Activated B cell treated with CpG ODN at 0.5 μM for 24 hours (primary cell): ENCODE data around the gene FCRLB. TPM values are rescaled to one million over a fixed set of nuclear protein-coding genes. Genes with fewer than 3 reads are reported as not detected.
"Not testable (repeated sequence)": the region's sequence is repeated elsewhere in the genome, so short reads cannot be mapped to it uniquely, and the experiment has no call there.

Source experiments
- ATAC-seq: fragments of 200-7000 bp; cut with Tn5 transposase; one replicate; pipeline ENCODE4 v1.10.0; 2021; ENCODE audit warnings: low read depth, mild to moderate bottlenecking, moderate library complexity
- CTCF ChIA-PET: fragments of 350-600 bp; sonication (Branson Sonifier 250); formaldehyde crosslinking; loops from one replicate; lab custom pipeline; 2021; ENCODE audit warnings: antibody characterized with exemption; lab: Charles Lee
- POLR2A ChIA-PET: fragments of 350-600 bp; sonication (Branson Sonifier 250); formaldehyde crosslinking; loops from one replicate; lab custom pipeline; 2021; ENCODE audit warnings: antibody characterized with exemption; lab: Charles Lee
- DNase-seq: peaks from one replicate; pipeline ENCODE4 v3.0.0; 2022
- H3K27ac Mint-ChIP-seq: one replicate; pipeline ENCODE4 v1.8.0; 2020; ENCODE audit warnings: mixed read lengths
- H3K27me3 Mint-ChIP-seq: one replicate; pipeline ENCODE4 v1.8.0; 2021; ENCODE audit warnings: mixed read lengths
- H3K36me3 Mint-ChIP-seq: one replicate; pipeline ENCODE4 v1.8.0; 2021; ENCODE audit warnings: low read depth, mixed read lengths
- H3K4me1 Mint-ChIP-seq: one replicate; pipeline ENCODE4 v1.8.0; 2021; ENCODE audit warnings: mixed read lengths
- H3K4me3 Mint-ChIP-seq: one replicate; pipeline ENCODE4 v1.8.0; 2020; ENCODE audit warnings: mild to moderate bottlenecking, mixed read lengths
- H3K9me3 Mint-ChIP-seq: one replicate; pipeline ENCODE4 v1.8.0; 2020; ENCODE audit warnings: mixed read lengths
- CTCF ChIP-seq: fragments of 200-600 bp; IDR thresholded peaks from one replicate; pipeline ENCODE4 v1.8.0; 2022; ENCODE audit warnings: antibody characterized with exemption, mild to moderate bottlenecking
- intact Hi-C: fragments of 100-400 bp; cut with micrococcal nuclease; formaldehyde crosslinking; loops from one replicate; pipeline ENCODE4 v1.15.1; 2024
- total RNA-seq: library from RNA; stranded (reverse); gene quantifications from 2 replicates; pipeline ENCODE4 v1.2.3, GENCODE V29; 2022

The FCRLB gene
- total RNA-seq, result 2.1 and 2.4 TPM in 2 replicates

GRCh38 chr1:161720956-161721737 lies at the start of gene FCRLB:
Gene FCRLB, plus strand, starts transcription at chr1:161721544. Its CDS starts 1,129 bp downstream, at chr1:161722673.
- Mint-ChIP-seq H3K4me3 (no peak within 1 kb of the TSS), H3K27me3 (no peaks in the 10 kb centered on the region), H3K9me3 (no peaks in the 10 kb centered on the region), H3K36me3 (no peaks in the 10 kb centered on the region), H3K4me1 (peaks cover 79% of the 10 kb centered on the region), H3K27ac (peak within 1 kb of the TSS; percentile 50)
- intact Hi-C loops, result no loop called here
- ChIA-PET POLR2A (interaction anchor here (0.8 to 1.9 kb wide), 4 partner anchors 14 to 18 kb away, joined by 3 to 6 read pairs (median 4); partner anchors contain the start of gene FCRLA), CTCF (interaction anchor here (1.1 kb wide), 1 partner anchor 73 kb away, joined by 3 read pairs; no protein-coding TSS in a partner anchor)
- DNase-seq (no peak), ATAC-seq (no peak)
- TF ChIP-seq CTCF, result no peak

GRCh38 chr1:161673437-161673836 lies 47.9 kb upstream of the FCRLB start:
- H3K4me1 Mint-ChIP-seq, intact Hi-C loops, H3K27me3 Mint-ChIP-seq, H3K4me3 Mint-ChIP-seq, H3K27ac Mint-ChIP-seq, H3K9me3 Mint-ChIP-seq, ATAC-seq, CTCF ChIA-PET, DNase-seq, POLR2A ChIA-PET: not testable (repeated sequence)
- H3K36me3 Mint-ChIP-seq, result peaks cover 51% of the 10 kb centered on the region

GRCh38 chr1:161674447-161674846 lies 46.9 kb upstream of the FCRLB start:
- H3K27me3 Mint-ChIP-seq, intact Hi-C loops, H3K4me3 Mint-ChIP-seq, CTCF ChIA-PET, H3K4me1 Mint-ChIP-seq, ATAC-seq, H3K9me3 Mint-ChIP-seq, H3K27ac Mint-ChIP-seq, POLR2A ChIA-PET, DNase-seq: not testable (repeated sequence)
- H3K36me3 Mint-ChIP-seq, result peaks cover 57% of the 10 kb centered on the region

- H3K27me3 Mint-ChIP-seq, H3K9me3 Mint-ChIP-seq, POLR2A ChIA-PET, H3K4me3 Mint-ChIP-seq, intact Hi-C loops, CTCF ChIA-PET, ATAC-seq, H3K27ac Mint-ChIP-seq, H3K4me1 Mint-ChIP-seq, DNase-seq: not testable (repeated sequence)
- H3K36me3 Mint-ChIP-seq, result peaks cover 57% of the 10 kb centered on the region
These were observed 46.4 kb upstream of the FCRLB start for GRCh38 chr1:161674908-161675307.

GRCh38 chr1:161676441-161676840 lies 44.9 kb upstream of the FCRLB start:
- Mint-ChIP-seq H3K4me1 (no peaks in the 10 kb centered on the region), H3K9me3 (no peaks in the 10 kb centered on the region), H3K27ac (no peak overlapping the region), H3K36me3 (peaks cover 50% of the 10 kb centered on the region), H3K27me3 (no peaks in the 10 kb centered on the region), H3K4me3 (no peak overlapping the region)
- TF ChIP-seq CTCF, result no peak
- intact Hi-C loops, result no loop called here
- DNase-seq (no peak), ATAC-seq (no peak)
- ChIA-PET POLR2A (no interaction called here), CTCF (no interaction called here)

GRCh38 chr1:161676958-161677689 lies 44.2 kb upstream of the FCRLB start:
- ATAC-seq, result no peak
- POLR2A ChIA-PET, result interaction anchor here (0.7 kb wide), 1 partner anchor 14 kb away, joined by 8 read pairs; no protein-coding TSS in a partner anchor
- no peaks in the 10 kb centered on the region for H3K4me1 Mint-ChIP-seq
- no peak overlapping the region for H3K27ac Mint-ChIP-seq
- no peak for DNase-seq
- TF ChIP-seq CTCF, result no peak
- intact Hi-C loops, result no loop called here
- peaks cover 52% of the 10 kb centered on the region for H3K36me3 Mint-ChIP-seq
- no peak overlapping the region for H3K4me3 Mint-ChIP-seq
- no peaks in the 10 kb centered on the region for H3K27me3 Mint-ChIP-seq
- no peaks in the 10 kb centered on the region for H3K9me3 Mint-ChIP-seq
- CTCF ChIA-PET, result no interaction called here
